ENCODE data around the gene PSTPIP2. TPM values are rescaled to one million over a fixed set of nuclear protein-coding genes. Genes with fewer than 3 reads are reported as not detected.

The PSTPIP2 gene
- total and polyA plus RNA-seq, 2 of the 13 experiments (the other 11 are each of a cell fraction or from before 2014, with no cell fraction given): 0.25 to 0.27 TPM

GRCh38 chr18:46019936-46020335, 52.1 kb downstream of the PSTPIP2 start:
- Histone ChIP-seq H3K4me1 (ENCODE audit: insufficient read depth, low read length) (no peaks in the 10 kb centered on the region), H4K20me1 (ENCODE audit: insufficient read depth, low read length) (no peaks in the 10 kb centered on the region), H2AFZ (ENCODE audit: low read length) (no peak overlapping the region), H3K9ac (ENCODE audit: insufficient read depth, low read depth, low read length) (no peak overlapping the region), H3K79me2 (ENCODE audit: insufficient read depth, low read length) (no peaks in the 10 kb centered on the region), H3K27me3 (ENCODE audit: control insufficient read depth in 1 of 2, insufficient read depth in 2 of 2, low read length in 2 of 2) (no peaks in the 10 kb centered on the region; a peak in 1 of 5 replicates), H3K27ac (ENCODE audit: extremely low read length, insufficient read depth, low read length) (no peak overlapping the region), H3K9me3 (ENCODE audit: low read length) (no peaks in the 10 kb centered on the region), H3K4me3 (replicated peaks in 1 of 3; ENCODE audit: insufficient read depth in 1 of 3, low read depth in 2 of 3, low read length in 3 of 3) (no peak overlapping the region), H3K36me3 (replicated peaks in 1 of 2; ENCODE audit: control insufficient read depth in 1 of 2, insufficient read depth in 2 of 2, low read length in 2 of 2) (no peaks in the 10 kb centered on the region), H3K4me2 (ENCODE audit: low read depth, low read length) (no peak overlapping the region)
- ChIA-PET POLR2A (no interaction called here), CTCF (ENCODE audit: low intra/inter-chr PET ratio, low total read pairs) (no interaction called here)
- WGBS (ENCODE audit: low lambda C conversion rate): 36% methylated on average over 3 of the region's 3 CpGs
- DNase-seq (ENCODE audit: low spot score): no peak
- FAIRE-seq: no peak
- no TSS peak for BruUV-seq (replicated peaks)
- in situ Hi-C loops (cut with HindIII; ENCODE audit: extremely low pct_ligation_motif_present, low pct_unique_long_range_greater_than_20kb) (no loop called here), intact Hi-C loops (cut with micrococcal nuclease; ENCODE audit: unreplicated experiment) (no loop called here)
- ATAC-seq: no peak
- TF ChIP-seq TFDP2 (CRISPR knock-in tag; IDR thresholded peaks at IDR 0.05) (no peak), HNF1A (IDR thresholded peaks at IDR 0.05; ENCODE audit: low read depth) (no peak), HNF1A (CRISPR knock-in tag; IDR thresholded peaks at IDR 0.05; ENCODE audit: borderline replicate concordance) (no peak), ZFP36 (IDR thresholded peaks at IDR 0.05; ENCODE audit: borderline replicate concordance, low read depth, low read length, partially characterized antibody) (no peak), ZBTB7A (CRISPR knock-in tag; IDR thresholded peaks at IDR 0.05) (no peak), ZBTB21 (CRISPR knock-in tag; IDR thresholded peaks at IDR 0.05) (no peak), ZNF678 (CRISPR knock-in tag; IDR thresholded peaks at IDR 0.05) (no peak), ZBTB38 (CRISPR knock-in tag; IDR thresholded peaks at IDR 0.05) (no peak), RELA (CRISPR knock-in tag; IDR thresholded peaks at IDR 0.05) (no peak), AFF4 (CRISPR knock-in tag; IDR thresholded peaks at IDR 0.05) (no peak), ZNF256 (CRISPR knock-in tag; conservative IDR thresholded peaks at IDR 0.05) (no peak), RBM39 (IDR thresholded peaks at IDR 0.05; ENCODE audit: low read depth, low read length, poor library complexity, severe bottlenecking) (no peak), ZNF234 (CRISPR knock-in tag; conservative IDR thresholded peaks at IDR 0.05) (no peak), HNRNPLL (IDR thresholded peaks at IDR 0.05; ENCODE audit: low read depth, low read length, poor library complexity, severe bottlenecking) (no peak), ZNF737 (CRISPR knock-in tag; IDR thresholded peaks at IDR 0.05; ENCODE audit: borderline replicate concordance) (no peak), ETV6 (CRISPR knock-in tag; conservative IDR thresholded peaks at IDR 0.05) (no peak)

Data from HepG2 (cell line).